ENCODE data around the gene URB2. TPM values are rescaled to one million over a fixed set of nuclear protein-coding genes. Genes with fewer than 3 reads are reported as not detected.

URB2 gene
- total RNA-seq, 1 experiment from 2014 or later: 20.4 TPM

DNA sequence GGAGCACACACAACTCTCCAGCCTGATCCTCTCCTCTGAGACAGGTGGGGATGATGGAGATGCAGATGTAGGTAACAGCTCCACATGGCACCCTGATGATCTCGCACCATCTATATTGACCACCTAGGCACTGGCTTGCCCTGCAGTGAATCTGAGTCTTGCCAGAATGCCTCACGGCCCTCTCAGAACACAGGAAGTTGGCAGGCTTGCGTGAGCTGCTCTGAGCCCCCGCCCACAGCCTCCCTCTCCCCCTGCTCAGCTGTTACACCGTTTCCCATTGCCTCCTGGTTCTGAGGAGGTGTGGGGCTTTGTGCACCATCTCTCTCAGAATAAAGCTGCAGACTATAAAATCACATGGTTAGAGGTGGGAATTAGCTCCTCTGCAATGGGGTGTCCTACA is 48.0 kb downstream of the URB2 start:
- ChIA-PET RAD21 (ENCODE audit: low non-redundant PET in 1 of 2, low total read pairs in 2 of 2, uncharacterized antibody in 2 of 2, unreplicated experiment in 2 of 2) (no interaction called here), POLR2A (no interaction called here), CTCF (interaction anchor here (1.7 kb wide), 1 partner anchor 13 kb away, joined by 6 read pairs; no protein-coding TSS in a partner anchor)
- Histone ChIP-seq H3K9me2 (ENCODE audit: insufficient read depth) (no peaks in the 10 kb centered on the region), H3K4me1 (ENCODE audit: control insufficient read depth in 1 of 2, insufficient read depth in 2 of 2, low read length in 2 of 2) (no peaks in the 10 kb centered on the region), H3K79me2 (ENCODE audit: insufficient read depth, low read length) (no peaks in the 10 kb centered on the region), H3K9ac (ENCODE audit: low read length) (no peak overlapping the region), H3K36me3 (ENCODE audit: control insufficient read depth in 1 of 2, insufficient read depth in 2 of 2, low read length in 2 of 2) (0 out of 4 replicates have a peak, but pooled peaks cover 0 to 4% of the 10 kb centered on the region in 2 experiments), H2AFZ (ENCODE audit: low read depth, low read length, poor library complexity, severe bottlenecking) (no peak overlapping the region), H3K27me3 (ENCODE audit: insufficient read depth, low read length) (no peaks in the 10 kb centered on the region), H4K20me1 (ENCODE audit: insufficient read depth) (no peaks in the 10 kb centered on the region), H3K4me2 (ENCODE audit: low read length) (no peak overlapping the region), H3K9me3 (ENCODE audit: control insufficient read depth in 1 of 2, insufficient read depth in 1 of 2, low read depth in 1 of 2, low read length in 2 of 2) (no peaks in the 10 kb centered on the region), H3K4me3 (replicated peaks in 1 of 2; ENCODE audit: low read depth in 1 of 2, low read length in 2 of 2) (no peak overlapping the region), H3K27ac (ENCODE audit: low read depth, low read length) (no peak overlapping the region)
- intact Hi-C loops (cut with micrococcal nuclease): no loop called here
- TF ChIP-seq, protein P1, sequence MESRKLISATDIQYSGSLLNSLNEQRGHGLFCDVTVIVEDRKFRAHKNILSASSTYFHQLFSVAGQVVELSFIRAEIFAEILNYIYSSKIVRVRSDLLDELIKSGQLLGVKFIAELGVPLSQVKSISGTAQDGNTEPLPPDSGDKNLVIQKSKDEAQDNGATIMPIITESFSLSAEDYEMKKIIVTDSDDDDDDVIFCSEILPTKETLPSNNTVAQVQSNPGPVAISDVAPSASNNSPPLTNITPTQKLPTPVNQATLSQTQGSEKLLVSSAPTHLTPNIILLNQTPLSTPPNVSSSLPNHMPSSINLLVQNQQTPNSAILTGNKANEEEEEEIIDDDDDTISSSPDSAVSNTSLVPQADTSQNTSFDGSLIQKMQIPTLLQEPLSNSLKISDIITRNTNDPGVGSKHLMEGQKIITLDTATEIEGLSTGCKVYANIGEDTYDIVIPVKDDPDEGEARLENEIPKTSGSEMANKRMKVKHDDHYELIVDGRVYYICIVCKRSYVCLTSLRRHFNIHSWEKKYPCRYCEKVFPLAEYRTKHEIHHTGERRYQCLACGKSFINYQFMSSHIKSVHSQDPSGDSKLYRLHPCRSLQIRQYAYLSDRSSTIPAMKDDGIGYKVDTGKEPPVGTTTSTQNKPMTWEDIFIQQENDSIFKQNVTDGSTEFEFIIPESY (IDR thresholded peaks at IDR 0.05; ENCODE audit: extremely low read depth, insufficient replicate concordance, low read length): no peak
- no peak for TF ChIP-seq RAD21 (IDR thresholded peaks at IDR 0.05; ENCODE audit: low read depth)
- TF ChIP-seq CEBPB (IDR thresholded peaks at IDR 0.05; ENCODE audit: low read depth): no peak
- BruUV-seq (replicated peaks): no TSS peak
- DNase-seq (ENCODE audit: low read depth, low spot score) (no peak), ATAC-seq (no peak)

DNA sequence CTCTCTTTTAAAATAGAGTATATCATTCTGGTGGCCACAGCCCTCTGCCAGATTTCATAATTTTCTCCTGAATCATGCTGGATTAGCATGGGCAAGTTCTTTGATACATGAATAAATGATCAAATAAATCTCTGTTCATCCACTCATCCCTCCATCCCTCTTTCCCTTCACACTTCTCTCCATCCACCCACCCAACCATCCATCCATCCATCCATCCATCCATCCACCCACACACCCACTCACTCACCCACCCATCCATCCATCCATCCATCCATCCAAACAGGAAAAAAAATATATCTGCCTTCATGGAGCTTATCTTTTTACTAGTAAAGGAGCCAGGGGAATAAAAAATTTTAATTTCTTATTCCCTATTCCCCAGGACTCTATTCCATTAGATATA is 49.3 kb downstream of the URB2 start:
- TF ChIP-seq TCF7L2 (IDR thresholded peaks at IDR 0.05; ENCODE audit: borderline replicate concordance, extremely low read depth, insufficient read depth, insufficient read length) (no peak), EZH2 (IDR thresholded peaks at IDR 0.05) (no peak), SP1 (IDR thresholded peaks at IDR 0.05; ENCODE audit: low read depth) (no peak), JUND (IDR thresholded peaks at IDR 0.05) (no peak), CEBPB (IDR thresholded peaks at IDR 0.05; ENCODE audit: low read depth) (no peak)
- TF ChIP-seq, protein P2, sequence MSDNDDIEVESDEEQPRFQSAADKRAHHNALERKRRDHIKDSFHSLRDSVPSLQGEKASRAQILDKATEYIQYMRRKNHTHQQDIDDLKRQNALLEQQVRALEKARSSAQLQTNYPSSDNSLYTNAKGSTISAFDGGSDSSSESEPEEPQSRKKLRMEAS (IDR thresholded peaks at IDR 0.05): no peak
- no peak overlapping the region for H2AFZ ChIP-seq (ENCODE audit: low read depth, low read length, poor library complexity, severe bottlenecking)
- no peaks in the 10 kb centered on the region for H4K20me1 ChIP-seq (ENCODE audit: insufficient read depth)
- H3K79me2 ChIP-seq (ENCODE audit: insufficient read depth, low read length): no peaks in the 10 kb centered on the region
- no peak for DNase-seq (ENCODE audit: low read depth, low spot score)
- no peaks in the 10 kb centered on the region for H3K9me2 ChIP-seq (ENCODE audit: insufficient read depth)
- no peaks in the 10 kb centered on the region for H3K36me3 ChIP-seq (ENCODE audit: control insufficient read depth in 1 of 2, insufficient read depth in 2 of 2, low read length in 2 of 2)
- no peaks in the 10 kb centered on the region for H3K27me3 ChIP-seq (ENCODE audit: insufficient read depth, low read length)
- no TSS peak for BruUV-seq (replicated peaks)
- ATAC-seq: no peak
- CTCF ChIA-PET: no interaction called here
- no peak overlapping the region for H3K4me3 ChIP-seq (replicated peaks in 1 of 2; ENCODE audit: low read depth in 1 of 2, low read length in 2 of 2)
- intact Hi-C loops (cut with micrococcal nuclease): no loop called here
- no peak overlapping the region for H3K9ac ChIP-seq (ENCODE audit: low read length)
- H3K4me2 ChIP-seq (ENCODE audit: low read length): no peak overlapping the region
- POLR2A ChIA-PET: no interaction called here
- no peak overlapping the region for H3K27ac ChIP-seq (ENCODE audit: low read depth, low read length)
- RAD21 ChIA-PET (ENCODE audit: low non-redundant PET in 1 of 2, low total read pairs in 2 of 2, uncharacterized antibody in 2 of 2, unreplicated experiment in 2 of 2): no interaction called here
- H3K4me1 ChIP-seq (ENCODE audit: control insufficient read depth in 1 of 2, insufficient read depth in 2 of 2, low read length in 2 of 2): no peaks in the 10 kb centered on the region
- no peaks in the 10 kb centered on the region for H3K9me3 ChIP-seq (ENCODE audit: control insufficient read depth in 1 of 2, insufficient read depth in 1 of 2, low read depth in 1 of 2, low read length in 2 of 2)
